ENCODE results near the gene MYLK. TPM values are rescaled to one million over a fixed set of nuclear protein-coding genes. Genes with fewer than 3 reads are reported as not detected.

MYLK gene
- total and polyA plus RNA-seq, 10 of the 15 experiments (the other 5 are each of a cell fraction or from before 2014, with no cell fraction given): 0.04 to 1.6 (median 0.42) TPM; not detected in 1

- no peak for ATAC-seq
- in situ Hi-C loops (cut with MboI) (no loop called here), intact Hi-C loops (cut with micrococcal nuclease; ENCODE audit: unreplicated experiment) (no loop called here)
- CTCF ChIA-PET: no interaction called here
- Histone ChIP-seq H3K4me2 (ENCODE audit: control insufficient read depth, insufficient read depth) (no peak overlapping the region), H2AFZ (ENCODE audit: control insufficient read depth, low read depth, low read length) (no peak overlapping the region), H3K4me1 (ENCODE audit: control insufficient read depth, insufficient read depth, low read length) (no peaks in the 10 kb centered on the region), H3K9me3 (replicated peaks; ENCODE audit: control insufficient read depth, insufficient read depth, low read length) (no peaks in the 10 kb centered on the region), H3K27me3 (replicated peaks in 1 of 2; ENCODE audit: control insufficient read depth in 2 of 2, insufficient read depth in 2 of 2, low read length in 1 of 2) (no peaks in the 10 kb centered on the region), H3K4me3 (no peak overlapping the region), H3K36me3 (ENCODE audit: control insufficient read depth in 2 of 2, insufficient read depth in 2 of 2, low read length in 1 of 2) (no peaks in the 10 kb centered on the region), H3K9ac (ENCODE audit: control insufficient read depth, insufficient read depth, low read length) (no peak overlapping the region), H3K79me2 (ENCODE audit: control insufficient read depth, insufficient read depth, low read length) (no peaks in the 10 kb centered on the region), H4K20me1 (ENCODE audit: control insufficient read depth, insufficient read depth) (no peaks in the 10 kb centered on the region), H3K27ac (ENCODE audit: control insufficient read depth, insufficient read depth) (no peak overlapping the region)
- BruUV-seq (replicated peaks): no TSS peak
- RAD21 ChIA-PET (ENCODE audit: unreplicated experiment): no interaction called here
- 39% methylated on average over 2 of the region's 2 CpGs for WGBS (ENCODE audit: insufficient coverage, insufficient replicate concordance, low lambda C conversion rate, missing lambda C conversion rate)
- POLR2A ChIA-PET: no interaction called here
- SMC1A ChIA-PET (ENCODE audit: uncharacterized antibody, unreplicated experiment): interaction anchor here (1.2 to 1.3 kb wide), 2 partner anchors 13 to 34 kb away, joined by 3 read pairs; no protein-coding TSS in a partner anchor
- no peak for DNase-seq (ENCODE audit: low read depth, low spot score)
- no peak for FAIRE-seq
- TF ChIP-seq CBFB (IDR thresholded peaks at IDR 0.05; ENCODE audit: low read depth): no peak
Measured at GRCh38 chr3:123840961-123841360, 43.2 kb downstream of the MYLK start.

DNA sequence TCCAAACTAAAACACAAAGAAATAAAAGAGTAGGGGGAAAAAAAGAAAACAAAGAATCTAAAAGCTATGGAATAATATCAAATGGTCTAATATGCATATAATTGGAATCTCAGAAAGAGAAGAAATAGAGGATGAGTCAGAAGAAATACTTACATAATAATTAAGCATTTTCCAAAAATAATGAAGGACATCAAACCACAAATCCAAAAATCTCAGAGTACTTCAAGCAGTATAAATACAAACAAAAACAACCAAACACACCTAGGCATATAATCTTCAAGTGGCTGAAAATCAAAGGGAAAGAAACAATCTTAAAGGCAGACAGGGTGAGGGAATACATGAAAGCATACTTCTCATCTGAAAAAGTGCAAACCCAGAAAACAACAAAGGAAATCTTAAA is 46.3 kb downstream of the MYLK start:
- Histone ChIP-seq H3K4me2 (ENCODE audit: control insufficient read depth, insufficient read depth) (no peak overlapping the region), H2AFZ (ENCODE audit: control insufficient read depth, low read depth, low read length) (no peak overlapping the region), H3K27me3 (replicated peaks in 1 of 2; ENCODE audit: control insufficient read depth in 2 of 2, insufficient read depth in 2 of 2, low read length in 1 of 2) (no peaks in the 10 kb centered on the region), H3K36me3 (ENCODE audit: control insufficient read depth in 2 of 2, insufficient read depth in 2 of 2, low read length in 1 of 2) (no peaks in the 10 kb centered on the region), H4K20me1 (ENCODE audit: control insufficient read depth, insufficient read depth) (no peaks in the 10 kb centered on the region), H3K27ac (ENCODE audit: control insufficient read depth, insufficient read depth) (no peak overlapping the region), H3K4me3 (no peak overlapping the region), H3K9ac (ENCODE audit: control insufficient read depth, insufficient read depth, low read length) (no peak overlapping the region), H3K9me3 (replicated peaks; ENCODE audit: control insufficient read depth, insufficient read depth, low read length) (no peaks in the 10 kb centered on the region), H3K4me1 (ENCODE audit: control insufficient read depth, insufficient read depth, low read length) (no peaks in the 10 kb centered on the region), H3K79me2 (ENCODE audit: control insufficient read depth, insufficient read depth, low read length) (no peaks in the 10 kb centered on the region)
- no peak for FAIRE-seq
- ChIA-PET RAD21 (ENCODE audit: unreplicated experiment) (no interaction called here), POLR2A (no interaction called here), CTCF (no interaction called here), SMC1A (ENCODE audit: uncharacterized antibody, unreplicated experiment) (no interaction called here)
- TF ChIP-seq JUNB (IDR thresholded peaks at IDR 0.05) (no peak), ZSCAN29 (IDR thresholded peaks at IDR 0.05) (no peak), RBBP5 (conservative IDR thresholded peaks at IDR 0.05) (no peak), HDAC2 (IDR thresholded peaks at IDR 0.05) (no peak), ZNF622 (IDR thresholded peaks at IDR 0.05) (no peak), FOXK2 (IDR thresholded peaks at IDR 0.05) (no peak), TCF3 (IDR thresholded peaks at IDR 0.05; ENCODE audit: borderline replicate concordance, insufficient read depth, low read depth, low read length) (no peak), EED (IDR thresholded peaks at IDR 0.05; ENCODE audit: low read depth) (no peak), FOS (IDR thresholded peaks at IDR 0.05; ENCODE audit: borderline replicate concordance, extremely low read depth, insufficient read length) (no peak), CHD1 (IDR thresholded peaks at IDR 0.05; ENCODE audit: low read depth, low read length) (no peak), NFYB (IDR thresholded peaks at IDR 0.05; ENCODE audit: insufficient read depth, low read depth, low read length) (no peak), SREBF2 (IDR thresholded peaks at IDR 0.05; ENCODE audit: low read length) (no peak)
- no peak for ATAC-seq
- no peak for DNase-seq (ENCODE audit: low read depth, low spot score)
- in situ Hi-C loops (cut with MboI) (no loop called here), intact Hi-C loops (cut with micrococcal nuclease; ENCODE audit: unreplicated experiment) (no loop called here)
- BruUV-seq (replicated peaks): no TSS peak
